Common myeloid progenitor, CD34-positive (primary cell): ENCODE measurements around the gene IL17RE.
"Not testable (repeated sequence)": the region's sequence is repeated elsewhere in the genome, so short reads cannot be mapped to it uniquely, and the experiment has no call there.

Source experiments
- CTCF ChIA-PET: fragments of 350-600 bp; sonication (Branson Sonifier 250); formaldehyde crosslinking; loops from one replicate; lab custom pipeline; 2021; ENCODE audit warnings: antibody characterized with exemption; lab: Charles Lee
- POLR2A ChIA-PET: fragments of 350-600 bp; sonication (Branson Sonifier 250); formaldehyde crosslinking; loops from one replicate; lab custom pipeline; 2021; ENCODE audit warnings: antibody characterized with exemption; lab: Charles Lee
- DNase-seq, 3 donors: peaks; one replicate each; pipeline versions ENCODE4 v3.0.0 to v3.0.0-alpha.2; 2013
- H3K27ac ChIP-seq, 2 experiments: 1 replicate in 1 of 2; 2 replicates in 1 of 2; pipeline ENCODE4 v1.7.0; 2013; ENCODE audit warnings: inconsistent platforms in 2 of 2, low read length in 2 of 2, mild to moderate bottlenecking in 2 of 2, low read depth in 1 of 2, moderate library complexity in 1 of 2; ENCODE audit not compliant: severe bottlenecking in 2 of 2, insufficient read depth in 1 of 2, poor library complexity in 1 of 2
- H3K27me3 ChIP-seq, 5 experiments: replicated peaks in 2 of 5; 1 replicate in 3 of 5; 2 replicates in 2 of 5; pipeline versions ENCODE4 v1.6.1 to v1.7.0; 2013; ENCODE audit warnings: low read length in 4 of 5, mild to moderate bottlenecking in 2 of 5, moderate library complexity in 2 of 5, inconsistent platforms in 1 of 5; ENCODE audit not compliant: insufficient read depth in 5 of 5, control insufficient read depth in 4 of 5
- H3K36me3 ChIP-seq, 4 experiments: 1 replicate in 2 of 4; 2 replicates in 2 of 4; pipeline versions ENCODE4 v1.6.1 to v1.7.0; 2013; ENCODE audit warnings: low read length in 3 of 4, control low read depth in 1 of 4, mild to moderate bottlenecking in 1 of 4; ENCODE audit not compliant: control insufficient read depth in 4 of 4, insufficient read depth in 4 of 4
- H3K4me1 ChIP-seq, 4 experiments: 1 replicate in 3 of 4; 2 replicates in 1 of 4; pipeline versions ENCODE4 v1.6.1 to v1.7.1; 2013; ENCODE audit warnings: low read length in 3 of 4, mild to moderate bottlenecking in 3 of 4, control low read depth in 1 of 4, inconsistent platforms in 1 of 4, moderate library complexity in 1 of 4; ENCODE audit not compliant: control insufficient read depth in 4 of 4, insufficient read depth in 4 of 4; ENCODE audit errors: control extremely low read depth in 1 of 4
- H3K4me3 ChIP-seq, 7 experiments: 1 replicate in 4 of 7; 2 replicates in 3 of 7; pipeline versions ENCODE4 v1.5.1 to v1.7.0; 2013; ENCODE audit warnings: mild to moderate bottlenecking in 7 of 7, low read length in 6 of 7, moderate library complexity in 6 of 7, inconsistent platforms in 2 of 7, low read depth in 2 of 7, control low read depth in 1 of 7; ENCODE audit not compliant: insufficient read depth in 4 of 7, control insufficient read depth in 1 of 7; ENCODE audit errors: extremely low read depth in 1 of 7
- H3K9me3 ChIP-seq, 5 experiments: 1 replicate in 4 of 5; 2 replicates in 1 of 5; pipeline versions ENCODE4 v1.6.1 to v1.7.1; 2013; ENCODE audit warnings: low read length in 4 of 5, mild to moderate bottlenecking in 2 of 5, inconsistent platforms in 1 of 5, low read depth in 1 of 5, moderate library complexity in 1 of 5; ENCODE audit not compliant: control insufficient read depth in 4 of 5, insufficient read depth in 2 of 5; ENCODE audit errors: control extremely low read depth in 1 of 5
- WGBS: methylation state at CpG from one replicate; pipeline ENCODE4 v1.1.5; 2013; ENCODE audit not compliant: insufficient coverage; 5-methylcytosine and 5-hydroxymethylcytosine counted together

The IL17RE gene

DNA sequence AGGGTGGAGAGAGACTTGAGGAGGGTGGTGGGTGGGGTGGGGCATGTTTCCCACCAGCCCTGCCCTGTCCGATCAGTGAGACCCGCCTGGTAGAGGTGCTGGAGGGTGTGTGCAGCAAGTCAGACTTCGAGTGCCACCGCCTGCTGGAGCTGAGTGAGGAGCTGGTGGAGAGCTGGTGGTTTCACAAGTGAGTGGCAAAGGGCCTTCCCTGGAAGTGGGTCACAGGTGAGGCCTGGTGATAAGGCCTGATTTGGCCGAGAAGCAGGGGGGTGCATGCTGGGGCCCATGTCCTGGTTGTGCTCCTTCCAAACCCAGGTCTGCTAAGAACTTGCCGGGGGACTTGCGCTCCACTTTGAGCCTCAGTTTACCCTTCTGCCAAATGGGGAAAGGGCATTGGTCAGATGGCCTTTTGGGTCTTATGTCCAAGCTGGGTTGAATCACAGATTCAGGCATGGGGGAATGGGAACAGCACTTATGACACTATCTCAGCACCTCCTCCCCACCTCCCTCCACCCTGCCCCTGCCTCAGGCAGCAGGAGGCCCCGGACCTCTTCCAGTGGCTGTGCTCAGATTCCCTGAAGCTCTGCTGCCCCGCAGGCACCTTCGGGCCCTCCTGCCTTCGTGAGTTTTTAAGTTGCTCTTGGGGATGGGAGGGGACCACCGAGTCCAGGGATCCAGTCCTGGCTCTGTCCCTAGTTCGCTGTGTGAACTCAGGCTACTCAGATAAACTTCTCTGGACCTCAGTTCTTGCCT, 35.0 kb downstream of the IL17RE start:
- ChIA-PET POLR2A (no interaction called here), CTCF (interaction anchor here (1.6 to 1.9 kb wide), 2 partner anchors 7 to 9 kb away, joined by 4 to 7 read pairs; no protein-coding TSS in a partner anchor)
- no peak overlapping the region for H3K27ac ChIP-seq
- H3K4me1 ChIP-seq = peaks cover 5 to 23% (median 20%) of the 10 kb centered on the region in 4 experiments
- H3K9me3 ChIP-seq = no peaks in the 10 kb centered on the region
- peaks cover 6 to 35% (median 24%) of the 10 kb centered on the region in 4 experiments for H3K36me3 ChIP-seq
- DNase-seq = peak in 1 of 3 donors; percentile 54
- H3K4me3 ChIP-seq = no peak overlapping the region
- WGBS = 95% methylated on average over 12 of the region's 13 CpGs
- no peaks in the 10 kb centered on the region for H3K27me3 ChIP-seq

DNA sequence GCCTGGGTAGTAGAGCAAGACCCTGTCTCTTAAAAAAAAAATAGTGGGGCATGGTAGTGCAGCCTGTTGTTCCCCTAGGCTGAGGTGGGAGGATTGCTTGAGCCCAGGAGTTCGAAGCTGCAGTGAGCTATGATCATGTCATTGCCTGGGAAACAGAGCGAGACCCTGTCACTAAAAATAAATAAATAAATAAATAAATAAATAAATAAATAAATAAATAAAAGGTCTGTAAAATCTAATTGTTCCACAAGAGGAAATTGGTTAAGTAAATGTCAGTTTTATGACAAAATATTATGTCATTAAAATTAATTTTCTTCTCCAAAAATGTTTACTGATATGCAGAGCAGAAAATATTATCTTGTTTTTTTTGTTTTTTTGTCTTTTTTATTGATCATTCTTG, 36.3 kb downstream of the IL17RE start:
- Histone ChIP-seq H3K36me3 (peaks cover 6 to 43% (median 28%) of the 10 kb centered on the region in 4 experiments), H3K4me3 (no peak overlapping the region), H3K27ac (no peak overlapping the region), H3K9me3 (no peaks in the 10 kb centered on the region), H3K27me3 (no peaks in the 10 kb centered on the region), H3K4me1 (peaks cover 5 to 15% (median 13%) of the 10 kb centered on the region in 4 experiments)
- POLR2A ChIA-PET = interaction anchor here (0.7 kb wide), 1 partner anchor 16 kb away, joined by 4 read pairs; no protein-coding TSS in a partner anchor
- CTCF ChIA-PET = interaction anchor here (0.9 to 1.9 kb wide), 3 partner anchors 8 to 133 kb away, joined by 3 to 7 read pairs (median 4); no protein-coding TSS in a partner anchor
- WGBS = no CpG with 5 or more reads among the region's 2 CpGs
- no peak for DNase-seq

DNA sequence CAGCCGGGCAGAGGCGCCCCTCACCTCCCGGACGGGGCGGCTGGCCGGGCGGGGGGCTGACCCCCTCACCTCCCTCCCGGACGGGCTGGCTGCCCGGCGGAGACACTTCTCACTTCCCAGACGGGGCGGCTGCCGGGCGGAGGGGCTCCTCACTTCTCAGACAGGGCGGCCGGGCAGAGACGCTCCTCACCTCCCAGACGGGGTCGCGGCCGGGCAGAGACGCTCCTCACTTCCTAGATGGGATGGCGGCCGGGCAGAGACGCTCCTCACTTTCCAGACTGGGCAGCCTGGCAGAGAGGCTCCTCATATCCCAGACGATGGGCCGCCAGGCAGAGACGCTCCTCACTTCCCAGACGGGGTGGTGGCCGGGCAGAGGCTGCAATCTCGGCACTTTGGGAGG, 37.3 kb downstream of the IL17RE start:
- H3K4me3 ChIP-seq, H3K27me3 ChIP-seq, DNase-seq, CTCF ChIA-PET, H3K4me1 ChIP-seq, POLR2A ChIA-PET, H3K27ac ChIP-seq, H3K9me3 ChIP-seq: not testable (repeated sequence)
- H3K36me3 ChIP-seq = peaks cover 5 to 46% (median 32%) of the 10 kb centered on the region in 4 experiments
- 100% methylated on average over 5 of the region's 32 CpGs for WGBS

DNA sequence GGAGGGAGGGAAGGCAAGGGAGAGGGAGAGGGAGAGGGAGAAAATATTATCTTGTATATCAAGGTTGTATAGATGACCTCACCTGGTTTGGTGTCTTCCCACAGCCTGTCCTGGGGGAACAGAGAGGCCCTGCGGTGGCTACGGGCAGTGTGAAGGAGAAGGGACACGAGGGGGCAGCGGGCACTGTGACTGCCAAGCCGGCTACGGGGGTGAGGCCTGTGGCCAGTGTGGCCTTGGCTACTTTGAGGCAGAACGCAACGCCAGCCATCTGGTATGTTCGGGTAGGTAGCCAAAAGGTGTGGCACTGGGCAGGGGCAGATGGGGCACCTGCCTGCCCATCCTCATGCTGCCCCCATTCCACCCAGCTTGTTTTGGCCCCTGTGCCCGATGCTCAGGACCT, 38.1 kb downstream of the IL17RE start:
- CTCF ChIA-PET = no interaction called here
- no peak for DNase-seq
- POLR2A ChIA-PET = no interaction called here
- Histone ChIP-seq H3K9me3 (no peaks in the 10 kb centered on the region), H3K27ac (no peak overlapping the region), H3K36me3 (peaks cover 2 to 40% (median 32%) of the 10 kb centered on the region in 4 experiments), H3K27me3 (no peaks in the 10 kb centered on the region), H3K4me3 (no peak overlapping the region), H3K4me1 (peaks cover 0 to 8% (median 5%) of the 10 kb centered on the region in 4 experiments)
- WGBS = 100% methylated on average over 10 of the region's 10 CpGs

DNA sequence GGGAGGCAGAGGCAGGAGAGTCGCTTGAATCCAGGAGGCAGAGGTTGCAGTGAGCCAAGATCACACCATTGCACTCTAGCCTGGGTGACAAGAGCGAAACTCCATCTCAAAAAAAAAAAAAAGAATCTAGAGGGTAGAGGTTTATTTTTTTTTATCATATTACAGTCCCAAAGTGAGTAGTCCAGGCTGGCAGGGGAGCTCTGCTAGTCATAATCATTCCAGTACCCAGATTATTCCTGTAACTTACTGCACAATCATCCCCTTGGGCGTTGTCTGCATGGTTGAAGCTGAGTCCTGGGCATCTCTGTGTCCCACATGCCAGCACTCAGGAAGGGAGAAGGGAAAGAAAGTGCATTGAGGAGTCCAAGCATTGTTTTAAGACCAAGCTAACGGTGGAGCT, 39.5 kb downstream of the IL17RE start:
- Histone ChIP-seq H3K27ac (no peak overlapping the region), H3K36me3 (peaks cover 2 to 45% (median 23%) of the 10 kb centered on the region in 4 experiments), H3K27me3 (no peaks in the 10 kb centered on the region), H3K4me3 (no peak overlapping the region), H3K4me1 (peaks cover 0 to 17% (median 6%) of the 10 kb centered on the region in 4 experiments), H3K9me3 (no peaks in the 10 kb centered on the region)
- 100% methylated on average over 2 of the region's 4 CpGs for WGBS
- CTCF ChIA-PET = interaction anchor here (1.1 to 1.6 kb wide), 3 partner anchors 9 to 31 kb away, joined by 3 to 6 read pairs (median 3); partner anchors contain the start of gene CRELD1
- DNase-seq = no peak
- POLR2A ChIA-PET = interaction anchor here (1.5 kb wide), 1 partner anchor 9 kb away, joined by 7 read pairs; the partner anchor contains the start of gene CRELD1

DNA sequence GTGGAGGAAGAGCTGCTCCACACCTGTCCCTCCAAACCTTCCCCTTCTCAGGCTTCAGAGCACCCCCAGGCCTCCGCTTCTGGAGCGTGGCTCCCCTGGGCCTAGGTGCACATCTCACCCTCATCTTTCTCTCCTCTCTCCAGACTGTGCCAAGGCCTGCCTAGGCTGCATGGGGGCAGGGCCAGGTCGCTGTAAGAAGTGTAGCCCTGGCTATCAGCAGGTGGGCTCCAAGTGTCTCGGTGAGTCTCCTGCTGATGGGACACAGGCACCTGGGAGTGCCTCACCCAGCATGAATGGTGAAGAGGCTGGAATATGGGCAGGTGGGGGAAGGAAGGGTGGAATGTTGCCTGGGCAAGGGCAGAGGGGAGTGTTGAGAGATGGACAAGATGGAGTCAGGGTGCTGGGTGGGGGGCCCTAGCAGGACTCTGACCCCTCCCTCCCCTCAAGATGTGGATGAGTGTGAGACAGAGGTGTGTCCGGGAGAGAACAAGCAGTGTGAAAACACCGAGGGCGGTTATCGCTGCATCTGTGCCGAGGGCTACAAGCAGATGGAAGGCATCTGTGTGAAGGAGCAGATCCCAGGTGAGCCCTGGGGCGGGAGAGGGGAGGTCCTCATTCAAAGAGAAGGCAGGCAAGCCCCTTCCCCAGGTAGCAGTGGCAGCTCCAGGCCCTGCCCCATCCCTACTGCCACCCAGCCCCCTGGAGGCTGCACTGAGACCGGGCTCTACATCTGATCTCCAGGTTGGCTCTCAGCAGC, 40.5 kb downstream of the IL17RE start:
- peaks cover 0 to 43% (median 19%) of the 10 kb centered on the region in 4 experiments for H3K36me3 ChIP-seq
- H3K4me3 ChIP-seq = no peak overlapping the region
- peaks cover 0 to 19% (median 6%) of the 10 kb centered on the region in 4 experiments for H3K4me1 ChIP-seq
- no peaks in the 10 kb centered on the region for H3K27me3 ChIP-seq
- CTCF ChIA-PET = interaction anchor here (1.1 to 1.6 kb wide), 3 partner anchors 10 to 32 kb away, joined by 3 to 6 read pairs (median 3); partner anchors contain the start of gene CRELD1
- H3K27ac ChIP-seq = no peak overlapping the region
- WGBS = 96% methylated on average over 5 of the region's 11 CpGs
- DNase-seq = no peak
- POLR2A ChIA-PET = interaction anchor here (1.5 kb wide), 1 partner anchor 10 kb away, joined by 7 read pairs; the partner anchor contains the start of gene CRELD1
- H3K9me3 ChIP-seq = no peaks in the 10 kb centered on the region
